OCI-LY7 (cell line): ENCODE data around the gene ODAPH. TPM values are rescaled to one million over a fixed set of nuclear protein-coding genes. Genes with fewer than 3 reads are reported as not detected.
A peak's percentile ranks its signal among the peaks of the same experiment; 100 is the strongest.

Experiments used
- BruUV-seq: library from RNA; stranded (reverse); fragments of 400-500 nt; replicated peaks from 2 replicates; lab custom pipeline; 2021; lab: Mats Ljungman, UMichigan
- CTCF ChIA-PET: fragments of 300-600 bp; sonication (Branson Sonifier 250); formaldehyde crosslinking; loops from one replicate; lab custom pipeline; 2022; ENCODE audit warnings: antibody characterized with exemption; ENCODE audit not compliant: unreplicated experiment; lab: Charles Lee
- POLR2A ChIA-PET: fragments of 300-600 bp; sonication (Branson Sonifier 250); formaldehyde crosslinking; loops from one replicate; lab custom pipeline; 2022; ENCODE audit warnings: antibody characterized with exemption; lab: Charles Lee
- DNase-seq: peaks from one replicate; pipeline ENCODE4 v3.0.0-alpha.2; 2015; ENCODE audit warnings: low spot score
- H2AFZ ChIP-seq: fragments of 200-600 bp; sonication (generic), shearing (Covaris generic); 2 replicates; pipeline ENCODE4 v1.6.1; 2014; ENCODE audit warnings: mild to moderate bottlenecking, antibody characterized with exemption, low read length, moderate library complexity
- H3K27ac ChIP-seq: fragments of 200-600 bp; sonication (generic); 2 replicates; pipeline ENCODE4 v1.5.1; 2014; ENCODE audit warnings: mixed run types, low read depth, mild to moderate bottlenecking, moderate library complexity, low read length, inconsistent platforms; ENCODE audit not compliant: poor library complexity, severe bottlenecking
- H3K36me3 ChIP-seq: fragments of 200-600 bp; sonication (generic); 2 replicates; pipeline ENCODE4 v1.6.1; 2014; ENCODE audit warnings: mild to moderate bottlenecking, antibody characterized with exemption, low read length, moderate library complexity, mixed read lengths; ENCODE audit not compliant: insufficient read depth
- H3K4me1 ChIP-seq: fragments of 200-600 bp; sonication (generic); 2 replicates; pipeline ENCODE4 v1.5.1; 2014; ENCODE audit warnings: mild to moderate bottlenecking, low read length; ENCODE audit not compliant: insufficient read depth, poor library complexity, severe bottlenecking
- H3K4me2 ChIP-seq: fragments of 200-600 bp; sonication (generic); 2 replicates; pipeline ENCODE4 v1.6.1; 2014; ENCODE audit warnings: mild to moderate bottlenecking, low read length
- H3K4me3 ChIP-seq: fragments of 200-600 bp; sonication (generic); 2 replicates; pipeline ENCODE4 v1.5.1; 2014; ENCODE audit warnings: mild to moderate bottlenecking, low read depth, low read length; ENCODE audit not compliant: poor library complexity, severe bottlenecking
- H3K79me2 ChIP-seq: fragments of 200-600 bp; sonication (generic); 2 replicates; pipeline ENCODE4 v1.6.1; 2016; ENCODE audit warnings: low read depth, mild to moderate bottlenecking, low read length, moderate library complexity, mixed read lengths; ENCODE audit not compliant: insufficient read depth
- H3K9me2 ChIP-seq: fragments of 200-600 bp; sonication (generic); 2 replicates; pipeline ENCODE4 v1.6.1; 2016; ENCODE audit warnings: mild to moderate bottlenecking, low read length, mixed read lengths; ENCODE audit not compliant: insufficient read depth
- H3K9me3 ChIP-seq: fragments of 200-600 bp; sonication (generic); 2 replicates; pipeline ENCODE4 v1.6.1; 2014; ENCODE audit warnings: mild to moderate bottlenecking, mixed run types, low read length, mixed read lengths
- H4K20me1 ChIP-seq: fragments of 200-600 bp; sonication (generic); 2 replicates; pipeline ENCODE4 v1.6.1; 2014; ENCODE audit warnings: mild to moderate bottlenecking, antibody characterized with exemption, low read length, moderate library complexity, mixed read lengths; ENCODE audit not compliant: insufficient read depth
- CTCF ChIP-seq: fragments of 200-600 bp; sonication (generic); conservative IDR thresholded peaks from 2 replicates; pipeline ENCODE4 v1.5.1; 2014; ENCODE audit warnings: mild to moderate bottlenecking, antibody characterized with exemption, low read length, moderate library complexity, mixed read lengths
- EZH2phosphoT487 ChIP-seq: fragments of 200-600 bp; sonication (generic); IDR thresholded peaks from 2 replicates; pipeline ENCODE4 v1.6.1; 2018; ENCODE audit warnings: low read depth, borderline replicate concordance, mild to moderate bottlenecking, mixed run types, antibody characterized with exemption, low read length, moderate library complexity, mixed read lengths
- intact Hi-C: fragments of 100-400 bp; cut with micrococcal nuclease; formaldehyde crosslinking; loops from one replicate; pipeline ENCODE4 v1.10.0; 2022; ENCODE audit not compliant: unreplicated experiment
- total RNA-seq, 2 experiments: library from RNA; depleted of rRNA in 1 of 2; stranded (reverse); fragments of >200 nt in 1 of 2; shearing (Covaris generic) in 1 of 2; gene quantifications; 2 replicates each; pipeline ENCODE4 v1.2.3, GENCODE V29; 2014 to 2022

ODAPH gene
- total RNA-seq, 2 experiments from 2014 or later, result 0.40 TPM; not detected in 1

DNA sequence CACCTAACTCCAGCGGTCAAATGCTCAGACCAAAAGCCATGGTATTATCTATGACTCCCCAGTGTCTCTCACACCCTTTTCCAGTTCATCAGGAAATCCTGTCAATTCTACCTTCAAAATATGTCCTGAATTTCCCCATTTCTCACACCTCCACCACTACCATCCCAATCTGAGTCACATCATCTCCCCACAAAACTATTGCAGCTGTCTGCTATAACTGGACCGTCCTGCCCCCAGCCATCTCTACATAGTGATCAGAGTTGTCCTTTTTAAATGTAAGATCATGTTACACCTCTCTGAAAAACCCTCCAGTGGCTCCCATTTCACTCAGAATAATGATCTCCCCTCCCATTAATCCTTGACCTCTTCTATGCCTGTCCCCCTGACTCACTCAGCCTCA is 6.8 kb upstream of the ODAPH start:
- TF ChIP-seq EZH2phosphoT487, result no peak
- TF ChIP-seq CTCF, result no peak
- Histone ChIP-seq H3K79me2 (no peaks in the 10 kb centered on the region), H2AFZ (no peak overlapping the region), H3K36me3 (0 out of 2 replicates have a peak, but pooled peaks cover 3% of the 10 kb centered on the region), H3K27ac (no peak overlapping the region), H3K4me3 (no peak overlapping the region), H4K20me1 (no peaks in the 10 kb centered on the region), H3K4me1 (no peaks in the 10 kb centered on the region), H3K9me2 (no peaks in the 10 kb centered on the region), H3K9me3 (no peaks in the 10 kb centered on the region), H3K4me2 (no peak overlapping the region)
- CTCF ChIA-PET, result no interaction called here
- intact Hi-C loops, result no loop called here
- no TSS peak for BruUV-seq
- POLR2A ChIA-PET, result no interaction called here
- DNase-seq, result no peak

- Histone ChIP-seq H3K9me2 (no peaks in the 10 kb centered on the region), H4K20me1 (no peaks in the 10 kb centered on the region), H2AFZ (no peak overlapping the region), H3K4me1 (no peaks in the 10 kb centered on the region), H3K9me3 (no peaks in the 10 kb centered on the region), H3K4me3 (no peak overlapping the region), H3K36me3 (no peaks in the 10 kb centered on the region), H3K79me2 (no peaks in the 10 kb centered on the region), H3K4me2 (no peak overlapping the region), H3K27ac (no peak overlapping the region)
- DNase-seq, result no peak
- ChIA-PET CTCF (no interaction called here), POLR2A (interaction anchor here (0.6 kb wide), 1 partner anchor 189 kb away, joined by 5 read pairs; no protein-coding TSS in a partner anchor)
- BruUV-seq, result no TSS peak
- intact Hi-C loops, result no loop called here
- TF ChIP-seq EZH2phosphoT487 (no peak), CTCF (no peak)
Observed at GRCh38 chr4:75552452-75552851, 3.4 kb upstream of the ODAPH start.

DNA sequence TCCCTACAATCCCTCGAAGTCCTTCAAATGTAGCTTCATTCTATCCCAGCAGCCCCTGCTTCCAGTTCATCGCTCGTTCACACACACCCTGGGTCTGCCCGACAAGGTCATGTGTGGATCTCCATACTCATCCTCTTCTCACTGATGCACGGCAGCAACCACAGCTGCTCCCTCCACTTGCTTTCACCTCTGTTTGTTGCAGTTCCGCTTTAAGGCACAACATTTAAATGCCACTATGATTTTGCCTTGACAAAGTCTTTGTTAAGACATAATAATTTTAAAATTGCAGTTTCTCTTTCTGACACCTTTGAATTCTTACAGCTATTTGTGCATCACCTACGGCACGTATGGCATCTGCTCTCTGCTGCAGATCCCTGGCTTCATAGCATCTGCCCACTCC is 1.8 kb downstream of the ODAPH start:
- POLR2A ChIA-PET, result interaction anchor here (0.6 to 1.0 kb wide), 3 partner anchors 42 to 1413 kb away, joined by 3 read pairs; no protein-coding TSS in a partner anchor
- no peaks in the 10 kb centered on the region for H3K9me2 ChIP-seq

More for the DNA sequence above, 1.8 kb downstream of the ODAPH start:
- H3K4me3 ChIP-seq, result no peak overlapping the region
- DNase-seq, result no peak
- H3K4me2 ChIP-seq, result peak overlapping the region; percentile 35; the same call in 1 of the 2 replicates
- CTCF ChIA-PET, result interaction anchor here (0.9 kb wide), 1 partner anchor 10 kb away, joined by 3 read pairs; no protein-coding TSS in a partner anchor
- no peak overlapping the region for H3K27ac ChIP-seq
- H3K9me3 ChIP-seq, result no peaks in the 10 kb centered on the region
- no peaks in the 10 kb centered on the region for H3K36me3 ChIP-seq
- intact Hi-C loops, result no loop called here
- H3K79me2 ChIP-seq, result no peaks in the 10 kb centered on the region
- H2AFZ ChIP-seq, result no peak overlapping the region; the same call in 1 of the 2 replicates
- H4K20me1 ChIP-seq, result no peaks in the 10 kb centered on the region
- BruUV-seq, result no TSS peak
- no peaks in the 10 kb centered on the region for H3K4me1 ChIP-seq
- TF ChIP-seq CTCF, result no peak
- TF ChIP-seq EZH2phosphoT487, result no peak
